HepG2 (cell line): ENCODE data around the gene ELAC2. TPM values are rescaled to one million over a fixed set of nuclear protein-coding genes. Genes with fewer than 3 reads are reported as not detected.

Experiments
- ARID4A ChIP-seq: sonication (generic); formaldehyde crosslinking; IDR thresholded peaks from 2 replicates; pipeline ENCODE4 v1.5.0; 2020; ENCODE audit warnings: mild to moderate bottlenecking, missing genetic modification reagents, borderline replicate concordance
- ARNT2 ChIP-seq: sonication (generic); formaldehyde crosslinking; IDR thresholded peaks from 2 replicates; pipeline ENCODE4 v1.8.0; 2022; ENCODE audit warnings: mild to moderate bottlenecking, low read depth, missing genetic modification reagents, moderate library complexity
- GMEB1 ChIP-seq: sonication (generic); formaldehyde crosslinking; IDR thresholded peaks from 2 replicates; pipeline ENCODE4 v1.5.1; 2020; ENCODE audit warnings: missing genetic modification reagents, mild to moderate bottlenecking, borderline replicate concordance
- HDAC2 ChIP-seq: sonication (generic); formaldehyde crosslinking; IDR thresholded peaks from 2 replicates; pipeline ENCODE4 v1.4.0; 2020; ENCODE audit warnings: missing genetic modification reagents
- MBNL3 ChIP-seq: fragments of 250-450 bp; sonication (Bioruptor Pico); conservative IDR thresholded peaks from 2 replicates; pipeline ENCODE4 v1.8.0; 2022; ENCODE audit warnings: mild to moderate bottlenecking, inconsistent platforms
- MTA1 ChIP-seq: sonication (generic); formaldehyde crosslinking; IDR thresholded peaks from 2 replicates; pipeline ENCODE4 v1.4.0; 2020; ENCODE audit warnings: missing genetic modification reagents, mild to moderate bottlenecking, borderline replicate concordance
- SIN3A ChIP-seq: IDR thresholded peaks from 2 replicates; pipeline ENCODE4 v1.6.1; 2011; ENCODE audit warnings: low read depth, mild to moderate bottlenecking, control low read depth, low read length, borderline replicate concordance
- ZBTB34 ChIP-seq: sonication (generic); formaldehyde crosslinking; IDR thresholded peaks from 2 replicates; pipeline ENCODE4 v1.8.0; 2022; ENCODE audit warnings: mild to moderate bottlenecking, missing genetic modification reagents
- ZKSCAN1 ChIP-seq: fragments of 150-350 bp; IDR thresholded peaks from 2 replicates; pipeline ENCODE4 v1.6.1; 2014; ENCODE audit warnings: low read length
- ZNF335 ChIP-seq: sonication (generic); formaldehyde crosslinking; IDR thresholded peaks from 2 replicates; pipeline ENCODE4 v1.4.0; 2020; ENCODE audit warnings: missing genetic modification reagents
- ZNF503 ChIP-seq: sonication (generic); formaldehyde crosslinking; IDR thresholded peaks from 2 replicates; pipeline ENCODE4 v1.4.0; 2020; ENCODE audit warnings: missing genetic modification reagents
- ZNF543 ChIP-seq: sonication (generic); formaldehyde crosslinking; IDR thresholded peaks from 2 replicates; pipeline ENCODE4 v1.4.0; 2020; ENCODE audit warnings: mild to moderate bottlenecking, missing genetic modification reagents
- ZNF558 ChIP-seq: sonication (generic); formaldehyde crosslinking; IDR thresholded peaks from 2 replicates; pipeline ENCODE4 v1.9.0; 2022; ENCODE audit warnings: mild to moderate bottlenecking, missing genetic modification reagents, borderline replicate concordance
- ZNF691 ChIP-seq: sonication (generic); formaldehyde crosslinking; IDR thresholded peaks from 2 replicates; pipeline ENCODE4 v1.4.0; 2020; ENCODE audit warnings: missing genetic modification reagents, low read depth, mild to moderate bottlenecking, borderline replicate concordance
- ZNF800 ChIP-seq: sonication (generic); formaldehyde crosslinking; IDR thresholded peaks from 2 replicates; pipeline ENCODE4 v1.4.0; 2020; ENCODE audit warnings: missing genetic modification reagents
- polyA plus RNA-seq, 8 experiments: library from polyadenylated mRNA; depleted of rRNA in 3 of 8; stranded (reverse) in 7 of 8; unstranded in 1 of 8; fragments of >200 nt; fragmentation: Illumina TruSeq in 4 of 8; extraction: Trizol in 4 of 8; gene quantifications; 2 replicates each; pipeline versions ENCODE4 v1.2.1 to v1.2.3, GENCODE V29; 2011 to 2016; ENCODE audit warnings: low read depth in 4 of 8, missing spikeins in 1 of 8, mixed read lengths in 1 of 8; ENCODE audit not compliant: insufficient read depth in 1 of 8
- total RNA-seq, 5 experiments: library from RNA; depleted of rRNA; stranded (reverse); fragments of >200 nt; fragmentation: Illumina TruSeq; extraction: Trizol; gene quantifications; 2 replicates each; pipeline ENCODE4 v1.2.3, GENCODE V29; 2016; ENCODE audit warnings: low read depth in 1 of 5

Gene ELAC2
- total and polyA plus RNA-seq, 2 of the 13 experiments (the other 11 are each of a cell fraction or from before 2014, with no cell fraction given), result 35.6 to 50.4 TPM

- peak; percentile 97 for TF ChIP-seq ARID4A
- TF ChIP-seq MTA1 (CRISPR knock-in tag), result no peak
- no peak for TF ChIP-seq ZNF335 (CRISPR knock-in tag)
- no peak for TF ChIP-seq ZNF800
- peak; percentile 71; the same call in 1 of the 2 replicates for TF ChIP-seq SIN3A
- peak; percentile 20; the same call in 1 of the 2 replicates for TF ChIP-seq ZNF691 (CRISPR knock-in tag)
- TF ChIP-seq ZKSCAN1, result no peak
- peak; percentile 89; the same call in 1 of the 2 replicates for TF ChIP-seq ZNF558 (CRISPR knock-in tag)
- 0 out of 2 replicates have a peak, but pooled peaks have one; percentile 74 for TF ChIP-seq ZBTB34 (CRISPR knock-in tag)
- peak; percentile 16; the same call in 1 of the 2 replicates for TF ChIP-seq HDAC2 (CRISPR knock-in tag)
- TF ChIP-seq ZNF543 (CRISPR knock-in tag), result peak; percentile 69; the same call in 1 of the 2 replicates
- peak; percentile 84 for TF ChIP-seq GMEB1 (CRISPR knock-in tag)
- TF ChIP-seq ARNT2 (CRISPR knock-in tag), result peak; percentile 76
- no peak for TF ChIP-seq MBNL3 (CRISPR knock-in tag)
- TF ChIP-seq ZNF503 (CRISPR knock-in tag), result peak; percentile 34; the same call in 1 of the 2 replicates
Observed at GRCh38 chr17:13017655-13018459, at the start of gene ELAC2 (continued).
